ENCODE data around the gene PDSS2. TPM values are rescaled to one million over a fixed set of nuclear protein-coding genes. Genes with fewer than 3 reads are reported as not detected.

The PDSS2 gene
- total and polyA plus RNA-seq, 2 of the 8 experiments (the other 6 are each of a cell fraction or from before 2014, with no cell fraction given) = 10.7 to 16.1 TPM

DNA sequence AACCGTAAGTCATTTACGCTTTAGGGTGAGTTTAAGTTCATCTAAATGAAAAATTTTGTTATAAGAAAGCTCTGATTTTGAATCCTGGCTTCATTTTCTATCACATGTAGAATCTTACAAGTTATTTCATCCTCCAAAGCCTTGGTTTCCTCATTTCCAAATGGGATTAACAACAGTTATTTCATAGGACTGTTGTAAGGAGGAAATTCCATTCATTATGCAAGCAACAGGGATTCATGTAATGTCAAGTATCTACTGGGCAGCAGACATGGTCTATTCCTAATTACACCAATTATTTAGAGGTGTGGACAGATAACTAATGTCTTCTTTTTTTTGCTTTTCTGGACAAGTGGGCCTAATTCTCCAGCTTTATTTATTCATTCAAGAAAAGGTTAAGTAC is 154.0 kb downstream of the PDSS2 start:
- 93% methylated on average over 2 of the region's 2 CpGs; no CpG with 5 or more reads in 1 of the 2 experiments for WGBS, 2 experiments (ENCODE audit: extremely low coverage in 1 of 2, insufficient coverage in 1 of 2, insufficient read length in 1 of 2, insufficient replicate concordance in 2 of 2, low coverage in 1 of 2, low lambda C conversion rate in 2 of 2, missing lambda C conversion rate in 1 of 2)
- POLR2A ChIA-PET (ENCODE audit: partially characterized antibody) = no interaction called here

More for the DNA sequence above, 154.0 kb downstream of the PDSS2 start:
- no peak overlapping the region for H2BK15ac ChIP-seq (ENCODE audit: low read length)
- H3K56ac ChIP-seq (replicated peaks; ENCODE audit: insufficient read length, low read depth, low read length) = no peak overlapping the region
- no peak overlapping the region for H3K27ac ChIP-seq (ENCODE audit: low read depth, low read length)
- peaks cover 0 to 2% of the 10 kb centered on the region in 2 experiments; a peak in 1 of 4 replicates for H3K9me3 ChIP-seq (ENCODE audit: insufficient read depth in 2 of 2, low read depth in 1 of 2, low read length in 1 of 2)
- H3K4me2 ChIP-seq (ENCODE audit: insufficient read depth in 1 of 2, low read depth in 2 of 2, low read length in 2 of 2) = no peak overlapping the region
- no peak overlapping the region for H3K14ac ChIP-seq (ENCODE audit: insufficient read length)
- no peak overlapping the region for H3K18ac ChIP-seq (ENCODE audit: extremely low read depth, low read length)
- no peak overlapping the region for H2BK12ac ChIP-seq (ENCODE audit: low read depth, low read length)
- TF ChIP-seq SIX5 (IDR thresholded peaks at IDR 0.05; ENCODE audit: low read depth, low read length) = no peak
- TF ChIP-seq KDM4A (IDR thresholded peaks at IDR 0.05; ENCODE audit: low read depth, low read length, severe bottlenecking) = no peak
- no peak for TF ChIP-seq KDM5A (IDR thresholded peaks at IDR 0.05; ENCODE audit: low read length)
- TF ChIP-seq TAF7 (optimal IDR thresholded peaks at IDR 0.05; ENCODE audit: borderline replicate concordance, low read depth, low read length) = no peak
- TF ChIP-seq CHD2 (IDR thresholded peaks at IDR 0.05; ENCODE audit: low read length) = no peak
- TF ChIP-seq MAX (IDR thresholded peaks at IDR 0.05) = no peak
- no peak for TF ChIP-seq USF2 (IDR thresholded peaks at IDR 0.05; ENCODE audit: low read length)
- TF ChIP-seq ASH2L (IDR thresholded peaks at IDR 0.05; ENCODE audit: low read length) = no peak
- H3K23me2 ChIP-seq (ENCODE audit: low read depth, low read length) = no peaks in the 10 kb centered on the region
- no peak overlapping the region for H3K9ac ChIP-seq (replicated peaks in 1 of 4; ENCODE audit: extremely low read depth in 1 of 4, low read depth in 3 of 4, low read length in 3 of 4)
- H3K4me1 ChIP-seq (replicated peaks in 1 of 4; ENCODE audit: control insufficient read depth in 3 of 4, insufficient read depth in 4 of 4, low read length in 3 of 4) = no peaks in the 10 kb centered on the region
- H2AK5ac ChIP-seq (ENCODE audit: low read depth, low read length) = no peak overlapping the region
- DNase-seq (ENCODE audit: low read depth in 1 of 2, low spot score in 2 of 2) (no peak), FAIRE-seq (no peak)
- CTCF ChIA-PET (ENCODE audit: partially characterized antibody) = no interaction called here
- no peak overlapping the region for H2BK20ac ChIP-seq (ENCODE audit: low read length)
- H4K5ac ChIP-seq (ENCODE audit: insufficient read length, low read depth, low read length) = no peak overlapping the region
- no peak overlapping the region for H4K91ac ChIP-seq (replicated peaks; ENCODE audit: insufficient read length, low read length)
- no peaks in the 10 kb centered on the region for H3K27me3 ChIP-seq (replicated peaks in 1 of 4; ENCODE audit: control insufficient read depth in 3 of 4, extremely low read depth in 1 of 4, insufficient read depth in 3 of 4, low read length in 3 of 4)
- H4K20me1 ChIP-seq (replicated peaks in 1 of 2; ENCODE audit: control insufficient read depth in 1 of 2, insufficient read depth in 2 of 2, low read length in 2 of 2) = no peaks in the 10 kb centered on the region
- H2BK120ac ChIP-seq (replicated peaks; ENCODE audit: low read depth, low read length) = no peak overlapping the region
- H3K4ac ChIP-seq (replicated peaks; ENCODE audit: insufficient read length, low read depth, low read length) = no peak overlapping the region
- H4K8ac ChIP-seq (ENCODE audit: extremely low read depth, insufficient read depth, low read length) = no peak overlapping the region
- no peaks in the 10 kb centered on the region for H3K79me2 ChIP-seq (ENCODE audit: control insufficient read depth in 1 of 2, insufficient read depth in 2 of 2, low read length in 2 of 2)
- no peak overlapping the region for H2BK5ac ChIP-seq (ENCODE audit: low read depth, low read length)
- H3K79me1 ChIP-seq (ENCODE audit: low read depth, low read length) = no peaks in the 10 kb centered on the region
- H3K36me3 ChIP-seq (ENCODE audit: control insufficient read depth in 2 of 4, insufficient read depth in 4 of 4, low read length in 3 of 4) = no peaks in the 10 kb centered on the region
- H2AFZ ChIP-seq (ENCODE audit: low read length) = no peak overlapping the region
- no peak overlapping the region for H3K4me3 ChIP-seq (ENCODE audit: extremely low read depth in 1 of 4, insufficient read depth in 2 of 4, low read depth in 3 of 4, low read length in 4 of 4)
- no peak overlapping the region for H3K23ac ChIP-seq (ENCODE audit: insufficient read length)
